Fibroblast of gingiva (primary cell): ENCODE data around the gene COL15A1.

Experiments
- DNase-seq: peaks from one replicate; pipeline ENCODE4 v3.0.0-alpha.2; 2011; ENCODE audit warnings: low read depth

Gene COL15A1

DNA sequence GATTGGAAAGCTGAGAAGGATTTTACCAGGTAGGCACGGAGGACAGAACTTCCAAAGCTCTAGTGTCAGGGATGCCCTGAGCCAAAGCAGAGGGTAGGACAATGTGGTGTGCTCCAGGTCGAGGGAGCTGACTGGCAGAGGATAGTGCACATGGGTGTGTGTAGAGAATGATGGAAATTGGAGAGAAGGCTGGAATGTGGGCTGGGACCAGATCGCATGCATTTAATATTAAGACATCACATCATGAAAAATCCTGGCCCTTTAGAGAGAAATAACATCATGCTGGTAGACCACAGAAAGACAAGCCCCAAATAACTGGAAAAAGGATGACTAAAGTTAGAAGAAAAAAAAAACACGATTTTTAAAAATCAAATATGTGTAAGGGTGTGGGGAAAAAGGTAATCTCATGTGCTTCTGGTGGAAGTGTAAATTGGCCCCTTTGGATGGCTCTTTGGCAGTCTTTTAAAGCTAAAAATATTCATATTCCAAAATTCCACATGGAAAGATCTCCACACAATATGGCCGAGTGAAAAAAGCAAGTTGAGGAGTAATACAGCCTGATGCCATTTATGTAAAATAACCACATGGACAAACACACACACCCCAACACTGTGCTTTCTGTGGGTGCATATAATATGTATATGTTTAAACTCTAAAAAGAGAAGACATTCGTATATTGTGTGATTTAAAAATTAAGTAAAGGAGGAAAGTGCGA lies 94.2 kb downstream of the COL15A1 start:
- no peak for DNase-seq

- DNase-seq = no peak
These were observed 94.7 kb downstream of the COL15A1 start for GRCh38 chr9:99038484-99038820.

- no peak for DNase-seq
These were observed 95.9 kb downstream of the COL15A1 start for GRCh38 chr9:99039505-99040182.

DNA sequence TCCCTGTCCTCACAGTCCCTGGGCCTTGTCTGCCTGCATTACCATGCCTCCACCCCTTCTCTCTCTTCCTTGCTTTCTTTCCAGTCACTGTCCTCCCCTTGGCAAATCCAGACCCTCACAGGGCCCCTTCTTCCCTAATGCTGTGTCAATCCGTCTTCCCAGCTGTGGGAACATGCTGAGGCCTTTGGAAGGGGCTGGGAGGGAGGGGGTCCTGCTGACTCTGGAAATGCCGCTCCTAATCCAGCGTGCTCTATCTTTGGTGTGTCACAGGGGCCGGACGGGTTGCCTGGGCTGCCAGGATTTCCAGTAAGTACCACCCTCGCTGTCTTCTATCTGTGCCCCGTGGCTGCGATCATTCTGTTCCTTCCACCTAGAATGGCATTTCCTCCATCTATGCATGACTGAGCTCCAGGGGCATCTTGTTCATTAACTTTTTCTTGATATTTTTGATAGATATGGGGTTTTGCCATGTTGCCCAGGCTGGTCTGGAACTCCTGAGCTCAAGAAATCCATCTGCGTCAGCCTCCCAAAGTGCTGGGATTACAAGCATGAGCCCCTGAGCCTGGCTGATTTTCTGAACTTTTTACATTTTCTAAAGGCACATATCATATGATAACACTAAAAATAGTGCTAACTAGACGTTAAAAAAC lies 96.7 kb downstream of the COL15A1 start:
- no peak for DNase-seq

DNA sequence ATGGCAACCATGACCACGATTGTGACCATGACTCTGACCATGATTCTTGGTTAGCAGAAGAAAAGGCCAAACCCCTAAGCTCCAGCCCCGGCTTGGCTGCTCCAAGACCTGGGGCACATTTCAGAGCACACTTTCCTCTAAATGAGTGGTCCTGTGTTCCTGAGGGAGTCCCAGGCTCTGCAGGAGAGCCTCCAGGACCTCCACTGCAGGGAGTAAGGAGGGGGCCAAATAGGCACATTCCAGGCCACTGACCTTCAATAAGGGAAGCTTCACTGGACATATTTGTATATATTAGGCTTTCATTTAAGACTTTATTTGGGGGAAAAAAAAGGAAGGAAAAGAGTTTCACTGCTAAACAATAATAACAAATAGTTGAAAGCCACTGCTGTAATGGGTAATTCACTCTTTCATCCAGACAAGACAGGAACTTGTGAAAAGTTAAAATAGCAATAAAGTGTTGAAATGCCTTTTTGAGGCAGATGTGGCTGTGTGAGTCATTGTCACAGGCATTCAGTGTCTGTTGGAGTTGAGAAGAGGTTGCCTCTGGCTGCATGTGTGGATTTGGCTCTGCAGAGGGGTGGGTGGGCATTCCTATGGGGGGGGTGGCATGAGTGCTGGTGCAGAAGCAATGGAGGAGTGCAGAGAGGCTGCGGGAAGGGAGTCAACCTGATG lies 97.3 kb downstream of the COL15A1 start:
- peak; percentile 72 for DNase-seq

DNA sequence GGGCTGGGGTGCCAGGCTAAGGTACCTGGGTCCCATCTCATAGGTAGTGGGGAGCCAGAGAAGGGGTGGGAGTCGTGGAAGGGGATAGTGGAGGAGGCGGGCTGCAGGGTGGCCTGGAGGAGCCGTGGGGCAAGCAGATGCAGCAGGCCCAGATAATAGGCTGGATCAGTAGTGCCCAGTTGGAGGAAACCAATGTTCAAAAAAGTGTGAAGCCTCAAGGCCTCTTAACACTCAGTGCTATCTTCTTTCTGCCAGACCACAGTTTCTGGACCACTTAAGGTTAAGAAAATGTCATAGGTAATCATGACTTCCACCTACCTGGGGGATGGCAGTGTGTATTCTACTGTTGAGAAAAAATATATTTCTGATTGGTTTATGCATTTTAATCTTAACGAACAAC lies 97.9 kb downstream of the COL15A1 start:
- no peak for DNase-seq

GRCh38 chr9:99042620-99043019 lies 98.9 kb downstream of the COL15A1 start:
- no peak for DNase-seq

DNA sequence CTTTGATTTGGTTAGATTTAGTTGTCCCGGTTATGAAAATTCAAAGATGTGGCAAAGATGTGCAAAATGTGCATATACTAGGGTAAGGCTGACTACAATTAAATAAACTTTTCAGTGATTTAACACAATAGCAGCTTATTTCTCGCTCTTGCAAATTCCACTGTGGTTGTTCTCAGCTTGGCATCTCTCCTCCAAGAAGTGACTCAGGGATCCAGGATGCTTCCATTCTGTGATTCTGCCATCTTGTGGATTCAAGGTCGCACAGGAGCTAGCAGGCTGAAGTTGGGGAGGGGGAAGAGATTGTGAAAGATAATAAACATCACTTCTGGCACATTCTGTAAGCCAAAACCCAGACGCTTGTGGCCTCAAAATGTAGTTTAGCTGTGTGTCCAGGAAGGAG lies 101.1 kb downstream of the COL15A1 start:
- no peak for DNase-seq

DNA sequence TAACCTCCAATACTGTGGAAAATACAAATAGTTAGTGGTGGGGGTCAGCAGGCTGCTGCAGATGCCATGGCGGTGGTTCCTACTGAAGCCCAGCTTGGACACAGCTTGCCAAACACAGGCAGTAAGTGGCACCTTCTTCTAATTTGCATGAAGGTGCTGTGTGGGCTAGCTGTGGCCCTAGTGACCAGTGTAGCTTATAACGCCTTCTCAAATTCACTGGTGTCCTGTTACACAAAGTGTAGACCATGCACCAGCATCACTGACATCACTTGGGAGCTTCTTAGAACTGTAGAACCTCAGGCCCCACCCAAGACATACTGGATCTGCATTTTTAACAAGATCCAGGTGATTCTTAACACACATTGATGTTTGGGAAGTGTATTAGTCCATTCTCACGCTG lies 102.4 kb downstream of the COL15A1 start:
- DNase-seq = no peak

- DNase-seq = peak; percentile 41
These were observed 102.9 kb downstream of the COL15A1 start for GRCh38 chr9:99046542-99047071.

DNA sequence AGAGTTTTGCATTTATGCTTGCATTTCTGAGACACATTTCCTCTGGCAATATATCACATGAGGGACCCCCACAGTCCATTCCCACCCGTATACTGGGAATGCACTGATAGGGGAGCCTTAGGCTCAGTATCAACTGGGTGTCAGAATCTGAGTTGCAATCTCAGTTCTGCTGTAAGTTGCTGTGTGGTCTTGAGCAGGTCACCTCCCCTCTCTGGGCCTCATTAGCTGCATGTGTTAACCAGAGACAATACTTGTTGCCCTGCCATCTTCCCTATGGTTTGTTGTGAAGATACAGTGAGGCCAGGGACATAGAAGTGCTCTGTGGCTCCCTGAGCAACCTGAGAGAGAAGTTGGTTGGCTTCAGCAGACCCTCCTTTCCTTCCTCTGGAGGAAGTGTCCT lies 105.5 kb downstream of the COL15A1 start:
- DNase-seq = no peak

DNA sequence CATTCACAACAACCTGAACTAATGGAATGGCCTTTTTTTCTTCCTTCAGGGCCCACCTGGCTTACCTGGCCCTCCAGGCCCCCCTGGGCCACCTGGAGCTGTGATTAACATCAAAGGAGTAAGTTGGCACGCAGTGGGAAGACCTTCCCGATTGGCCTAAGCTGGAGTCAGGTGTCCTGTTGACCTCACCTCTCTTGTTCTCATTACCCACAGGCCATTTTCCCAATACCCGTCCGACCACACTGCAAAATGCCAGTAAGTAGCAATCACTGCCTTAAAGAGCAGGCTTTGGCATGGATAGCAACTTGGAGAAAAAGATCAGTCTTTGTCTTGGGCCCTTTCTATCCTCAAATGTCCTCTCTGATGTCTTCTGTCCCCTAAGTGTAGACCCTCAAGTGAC lies 105.9 kb downstream of the COL15A1 start:
- DNase-seq = no peak

DNA sequence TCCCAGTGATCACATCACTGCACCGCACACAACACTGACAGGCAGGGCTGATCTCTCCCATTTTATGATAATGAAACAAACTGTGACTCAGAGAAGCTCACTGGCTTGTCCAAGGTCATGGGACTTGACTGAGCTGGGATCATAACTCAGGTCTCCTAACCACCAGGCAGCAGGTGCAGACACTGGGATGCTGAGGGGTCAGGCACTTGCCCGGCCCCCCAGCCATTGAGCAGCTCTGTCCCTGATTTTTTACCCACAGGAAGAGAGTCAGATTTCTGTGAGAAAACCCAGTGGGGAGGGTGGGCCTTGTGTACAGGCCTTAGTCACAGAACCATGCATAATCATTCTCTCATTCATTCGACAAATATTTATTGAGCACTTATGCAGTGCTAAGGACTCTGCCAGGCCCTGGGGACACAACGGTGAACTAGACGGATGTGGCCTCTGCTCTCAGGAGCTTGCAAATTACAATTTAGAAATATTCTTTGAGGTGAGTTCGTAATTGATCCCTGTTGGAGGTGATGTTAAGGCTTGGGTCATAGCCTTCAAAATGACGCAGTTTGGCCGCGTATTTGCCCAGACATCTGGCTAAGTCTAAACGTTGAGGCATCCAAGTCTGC lies 106.7 kb downstream of the COL15A1 start:
- DNase-seq = no peak

- DNase-seq = no peak
These were observed 107.2 kb downstream of the COL15A1 start for GRCh38 chr9:99050924-99051323.

GRCh38 chr9:99051406-99051805 lies 107.7 kb downstream of the COL15A1 start:
- DNase-seq = no peak

DNA sequence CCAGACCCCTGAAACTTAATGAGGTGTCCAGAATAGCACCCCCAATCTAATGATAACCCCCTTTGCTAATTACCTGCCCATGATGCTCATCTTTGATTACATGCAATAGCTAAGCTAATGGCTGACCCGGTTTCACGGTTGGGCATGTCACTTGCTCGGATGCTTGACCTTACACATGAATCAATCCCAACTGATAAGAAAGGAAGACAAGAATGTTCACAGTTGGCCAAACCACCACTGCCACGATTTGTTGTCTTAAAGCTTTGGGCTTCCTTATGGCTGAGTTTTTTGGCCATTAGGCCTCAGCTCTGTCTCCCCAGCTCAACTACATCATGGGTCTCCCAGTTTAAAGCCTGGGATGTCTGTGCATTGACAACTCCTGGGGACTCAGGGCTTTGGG lies 108.1 kb downstream of the COL15A1 start:
- DNase-seq = no peak

DNA sequence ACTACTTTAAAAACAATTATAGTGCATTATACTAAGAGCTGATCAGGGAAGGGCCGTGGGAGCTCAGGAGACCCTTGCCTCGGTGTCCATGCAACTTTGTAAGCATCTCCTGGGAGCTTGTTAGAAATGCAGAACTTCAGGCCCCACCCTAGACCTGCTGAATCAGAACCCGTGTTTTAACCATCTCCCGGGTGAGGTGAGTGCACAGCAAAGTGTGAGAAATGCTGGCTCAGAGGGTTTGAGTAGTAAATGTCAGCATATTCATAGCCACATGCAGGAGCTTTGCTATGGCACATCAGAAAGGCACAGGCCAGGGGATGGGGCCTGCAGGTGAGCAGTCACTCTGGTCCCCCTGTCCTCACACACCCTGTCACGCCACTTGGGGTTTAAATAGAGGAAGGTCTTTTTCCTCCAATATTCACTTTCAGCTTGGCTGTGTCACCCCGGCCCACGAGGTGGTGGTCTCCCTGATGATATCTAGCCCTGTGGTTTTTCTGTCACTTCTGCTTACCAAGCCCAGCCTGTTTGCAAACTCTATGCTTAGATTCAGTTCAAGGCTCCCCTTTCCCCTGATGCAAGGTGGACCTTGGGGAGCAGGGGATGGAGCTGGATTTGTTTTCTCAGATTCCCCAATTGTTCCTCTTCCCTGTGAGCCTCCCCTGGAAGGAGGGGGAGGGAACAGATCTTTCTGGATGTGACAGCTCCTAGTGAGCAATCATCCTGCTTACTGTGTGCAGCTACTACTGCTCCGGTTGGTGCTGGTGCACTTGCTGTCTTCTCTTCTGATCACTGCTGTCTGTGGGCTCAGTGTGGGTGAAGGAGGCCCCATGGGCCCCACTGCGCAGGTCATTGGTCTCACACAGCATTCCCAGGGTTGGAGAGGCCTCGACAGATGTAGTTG lies 109.4 kb downstream of the COL15A1 start:
- DNase-seq = no peak

- DNase-seq = no peak
These were observed 110.9 kb downstream of the COL15A1 start for GRCh38 chr9:99054581-99054980.

DNA sequence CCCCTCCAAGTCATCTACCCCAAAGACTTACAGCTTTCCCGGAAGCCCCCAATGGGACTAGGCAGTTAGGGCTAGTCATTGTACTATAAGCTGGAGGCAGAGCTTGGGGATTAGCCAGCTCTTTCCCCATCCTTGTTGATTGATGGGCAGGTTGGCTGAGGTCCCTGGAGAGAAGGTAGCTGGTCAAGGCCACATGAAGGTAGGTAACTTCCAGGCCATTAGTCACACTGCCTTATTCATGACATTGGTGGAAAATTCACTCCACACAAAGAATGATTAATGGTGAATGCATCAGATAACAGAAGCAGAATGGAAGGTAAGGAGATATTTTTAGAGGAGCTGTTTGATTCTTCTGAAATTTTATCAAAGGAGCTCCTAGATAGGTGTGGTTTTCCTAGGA lies 111.7 kb downstream of the COL15A1 start:
- DNase-seq = no peak

- no peak for DNase-seq
These were observed 112.5 kb downstream of the COL15A1 start for GRCh38 chr9:99056186-99056585.
